ENCODE results near the gene PLAAT4.
"Not testable (repeated sequence)": the region's sequence is repeated elsewhere in the genome, so short reads cannot be mapped to it uniquely, and the experiment has no call there.

PLAAT4 gene

GRCh38 chr11:63573881-63574855 lies 37.6 kb downstream of the PLAAT4 start:
- peak; percentile 37 for DNase-seq

- peak; percentile 49 for DNase-seq
These were observed 38.4 kb downstream of the PLAAT4 start for GRCh38 chr11:63574856-63575602.

GRCh38 chr11:63578882-63579281 lies 42.3 kb downstream of the PLAAT4 start:
- not testable (repeated sequence) for DNase-seq

GRCh38 chr11:63581224-63581623 lies 44.6 kb downstream of the PLAAT4 start:
- DNase-seq, result peak; percentile 82

- DNase-seq, result no peak
These were observed 46.7 kb downstream of the PLAAT4 start for GRCh38 chr11:63583357-63583677.

GRCh38 chr11:63586451-63587166 lies 50.0 kb downstream of the PLAAT4 start:
- peak; percentile 2 for DNase-seq

- DNase-seq, result no peak
These were observed 52.4 kb downstream of the PLAAT4 start for GRCh38 chr11:63589000-63589399.

GRCh38 chr11:63590024-63590788 lies 53.6 kb downstream of the PLAAT4 start:
- peak; percentile 33 for DNase-seq

- peak; percentile 54 for DNase-seq
These were observed 56.4 kb downstream of the PLAAT4 start for GRCh38 chr11:63592975-63593395.

- peak; percentile 40 for DNase-seq
These were observed 58.7 kb downstream of the PLAAT4 start for GRCh38 chr11:63595296-63595695.

All from islet precursor cell (in vitro differentiated cells).